Left kidney (tissue), 2 donors: ENCODE data around the gene KCNT1. TPM values are rescaled to one million over a fixed set of nuclear protein-coding genes. Genes with fewer than 3 reads are reported as not detected.

Experiments
- DNase-seq: peaks from one replicate; pipeline ENCODE4 v3.0.0-alpha.2; 2013
- polyA plus RNA-seq: library from polyadenylated mRNA; unstranded; fragments of 120-200 nt; gene quantifications from one replicate; pipeline ENCODE4 v1.2.1, GENCODE V29; 2013; ENCODE audit not compliant: insufficient read length

Gene KCNT1
- polyA plus RNA-seq, 1 donor: 0.08 TPM

DNA sequence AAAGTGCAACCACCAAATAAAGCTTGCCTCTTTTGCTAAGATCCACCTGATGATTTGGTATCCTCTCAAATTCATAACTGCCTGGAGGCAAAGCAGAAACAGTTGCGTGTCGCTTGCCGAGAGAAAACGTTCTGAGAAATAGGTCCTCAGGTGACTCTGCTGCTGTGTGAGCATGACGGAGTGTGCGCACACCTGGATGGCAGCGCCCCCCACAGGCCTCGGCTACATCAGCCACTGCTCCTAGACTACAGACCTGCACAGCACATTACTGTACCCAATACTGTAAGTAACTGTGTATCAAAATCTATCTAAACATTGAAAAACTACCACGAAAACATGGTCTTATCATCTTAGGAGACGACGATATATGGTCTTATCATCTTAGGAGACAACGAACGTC, 117.9 kb downstream of the KCNT1 start:
- no peak for DNase-seq

DNA sequence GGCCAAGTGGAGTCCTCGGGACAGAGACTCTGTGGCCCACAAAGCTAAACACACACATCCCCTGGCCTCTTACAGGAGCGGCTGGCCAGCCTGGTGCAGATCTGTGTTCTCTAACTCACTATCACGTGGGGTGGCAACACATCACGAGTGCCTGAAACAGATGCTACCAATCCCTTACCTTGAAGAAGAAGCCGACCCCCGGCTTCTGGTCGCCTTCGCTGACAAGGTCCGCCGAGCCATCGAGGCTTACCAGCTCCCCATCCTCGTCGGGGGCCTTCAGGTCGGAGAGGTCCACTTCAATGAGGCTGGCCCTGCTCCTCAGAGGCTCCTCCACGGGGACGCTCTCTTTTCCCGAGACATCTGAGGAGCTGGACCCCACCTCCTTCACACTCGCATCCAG, 118.7 kb downstream of the KCNT1 start:
- DNase-seq: no peak

- DNase-seq: no peak
Measured at GRCh38 chr9:135821116-135821515, 119.1 kb downstream of the KCNT1 start.

- no peak for DNase-seq
Measured at GRCh38 chr9:135821733-135822373, 119.9 kb downstream of the KCNT1 start.

GRCh38 chr9:135822374-135822755, 120.4 kb downstream of the KCNT1 start:
- no peak for DNase-seq

DNA sequence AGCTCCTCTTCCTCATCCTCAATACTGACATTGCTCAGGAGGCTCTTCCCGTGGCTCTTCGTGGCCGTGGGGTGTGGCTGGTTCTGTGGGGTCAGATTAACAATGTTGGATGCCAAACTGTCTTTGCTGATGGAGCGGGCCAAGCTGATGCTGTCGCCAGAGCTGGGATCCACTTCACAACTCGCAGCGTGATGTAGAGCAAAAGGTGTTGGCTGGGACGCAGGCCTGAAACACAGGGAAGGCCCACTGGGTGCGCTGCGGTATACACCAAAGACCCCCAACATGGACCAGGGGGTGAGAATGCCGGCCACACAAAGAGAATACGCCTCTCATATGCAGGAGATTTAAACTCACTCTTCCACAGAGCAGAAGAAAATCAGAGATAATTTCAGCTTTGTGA, 121.1 kb downstream of the KCNT1 start:
- no peak for DNase-seq

- DNase-seq: no peak
Measured at GRCh38 chr9:135825435-135826187, 123.6 kb downstream of the KCNT1 start.

DNA sequence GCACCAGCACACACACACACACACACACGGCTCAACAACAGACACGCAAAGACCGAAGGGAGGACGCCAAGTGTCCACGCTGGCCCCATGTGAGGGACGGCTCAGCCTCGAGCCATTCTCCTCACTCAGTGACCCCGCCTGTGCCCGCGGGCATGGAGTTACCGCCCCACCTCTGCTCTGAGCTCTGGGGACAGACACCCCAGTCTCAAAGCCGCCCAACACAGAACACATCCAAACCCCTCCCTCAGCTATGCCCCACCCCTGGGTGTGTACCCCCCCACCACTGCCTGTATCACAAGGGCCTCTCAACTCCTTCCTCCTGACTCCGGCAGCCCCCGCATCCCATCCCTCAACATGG, 124.2 kb downstream of the KCNT1 start:
- no peak for DNase-seq

GRCh38 chr9:135827301-135827700, 125.3 kb downstream of the KCNT1 start:
- no peak for DNase-seq

- no peak for DNase-seq
Measured at GRCh38 chr9:135827866-135828580, 126.0 kb downstream of the KCNT1 start.

- DNase-seq: no peak
Measured at GRCh38 chr9:135828656-135829055, 126.7 kb downstream of the KCNT1 start.

DNA sequence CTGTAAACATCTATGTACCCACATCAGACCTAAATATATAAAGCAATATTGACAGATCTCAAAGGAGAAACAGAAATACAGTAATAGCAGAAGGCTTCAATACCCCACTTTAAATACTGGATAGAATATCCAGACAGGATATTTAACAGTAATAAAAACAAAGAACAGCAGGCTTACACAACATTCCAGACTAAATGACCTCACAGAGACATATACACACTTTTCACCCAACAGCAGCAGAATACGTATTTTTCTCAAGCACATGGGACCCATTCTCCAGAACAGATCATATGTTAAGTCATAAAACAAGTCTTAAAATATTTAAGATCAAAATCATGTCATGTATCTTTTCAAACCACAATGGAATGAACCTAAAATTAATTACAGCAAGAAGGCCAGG, 128.5 kb downstream of the KCNT1 start:
- no peak for DNase-seq

GRCh38 chr9:135833864-135834263, 131.9 kb downstream of the KCNT1 start:
- DNase-seq: no peak

DNA sequence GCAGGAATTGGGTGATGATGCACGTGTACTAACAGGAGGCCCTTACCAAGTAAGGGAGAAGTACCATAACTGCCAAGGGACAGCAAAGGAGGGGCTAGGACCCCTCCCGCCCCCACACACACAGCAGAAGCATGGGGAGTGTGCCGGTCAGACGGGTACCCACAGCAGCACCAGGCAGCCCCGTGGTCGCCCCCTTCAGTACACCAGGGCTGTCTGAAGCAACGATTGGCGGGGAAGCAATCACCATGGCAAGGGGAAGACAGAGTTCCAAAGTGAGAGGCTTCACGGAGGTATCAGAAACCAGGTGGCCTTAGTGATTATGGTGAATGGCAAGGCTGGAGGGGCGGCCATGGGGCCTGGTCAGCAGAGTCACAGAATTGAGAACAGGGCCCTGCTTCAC, 133.1 kb downstream of the KCNT1 start:
- DNase-seq: no peak

DNA sequence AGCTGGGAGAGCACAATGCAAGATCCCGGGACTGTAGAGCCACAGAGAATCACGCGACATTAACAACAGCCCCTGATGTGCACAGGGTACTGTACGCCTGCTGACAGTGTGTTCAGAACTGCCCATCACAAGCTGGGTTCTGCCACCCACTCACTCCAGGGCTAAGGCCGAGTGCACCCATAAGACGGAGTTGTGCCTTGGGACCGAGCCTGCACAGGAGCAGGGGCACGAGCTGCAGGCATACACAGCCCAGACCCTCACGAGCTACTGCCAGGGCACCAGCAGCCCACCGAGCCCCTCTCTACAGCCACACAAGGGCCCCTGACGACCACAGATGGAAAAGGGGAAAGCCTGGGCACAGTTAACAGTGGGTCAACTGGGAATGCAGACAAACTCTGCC, 137.5 kb downstream of the KCNT1 start:
- DNase-seq: no peak

DNA sequence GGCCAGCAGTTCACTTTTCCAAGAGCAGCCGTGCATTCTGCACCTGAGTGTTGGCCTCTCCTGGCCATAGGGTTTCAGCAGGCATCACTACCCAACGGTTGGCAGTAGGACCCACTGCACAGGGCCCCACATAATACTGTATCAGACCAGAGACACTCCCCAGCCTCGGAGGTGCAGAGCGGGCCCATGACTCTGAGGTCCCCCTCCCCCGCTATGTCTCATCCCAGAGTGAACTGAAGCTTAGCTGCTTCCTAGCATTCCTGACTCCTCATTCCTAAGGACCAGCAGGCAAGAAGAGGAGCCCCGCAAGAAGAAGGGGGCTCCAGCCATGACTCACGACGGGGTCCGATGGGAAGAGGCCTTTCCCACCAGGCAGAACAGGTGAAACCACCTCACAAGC, 138.1 kb downstream of the KCNT1 start:
- no peak for DNase-seq

DNA sequence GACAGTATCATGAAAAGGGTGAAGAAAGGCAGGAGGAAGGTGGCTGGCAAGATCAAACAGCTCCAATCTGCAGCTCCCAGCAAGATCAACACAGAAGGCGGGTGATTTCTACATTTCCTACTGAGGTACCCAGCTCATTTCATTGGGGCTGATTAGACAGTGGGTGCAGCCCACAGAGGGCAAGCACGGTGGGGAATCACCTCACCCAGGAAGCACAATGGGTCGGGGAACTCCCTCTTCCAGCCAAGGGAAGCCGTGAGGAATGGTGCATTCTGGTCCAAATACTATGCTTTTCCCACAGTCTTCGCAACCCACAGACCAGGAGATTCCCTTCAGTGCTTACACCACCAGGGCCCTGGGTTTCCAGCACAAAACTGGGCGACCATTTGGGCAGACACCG, 138.6 kb downstream of the KCNT1 start:
- no peak for DNase-seq

Other genes starting within 250 kb of the KCNT1 start
- gene PPP1R26, start 222.4 kb upstream of the KCNT1 start, polyA plus RNA-seq: 31.2 TPM
- 44.4 TPM for gene MRPS2, start 201.5 kb upstream of the KCNT1 start, polyA plus RNA-seq
- not detected for gene LCN1, start 180.7 kb upstream of the KCNT1 start, polyA plus RNA-seq
- not detected for gene OBP2A, start 156.1 kb upstream of the KCNT1 start, polyA plus RNA-seq
- 0.42 TPM for gene PAEP, start 140.4 kb upstream of the KCNT1 start, polyA plus RNA-seq
- not detected for gene GLT6D1, start 62.6 kb upstream of the KCNT1 start, polyA plus RNA-seq
- not detected for gene LCN9, start 38.9 kb upstream of the KCNT1 start, polyA plus RNA-seq
- not detected for gene SOHLH1, start 2.7 kb upstream of the KCNT1 start, polyA plus RNA-seq
- gene CAMSAP1, start 205.4 kb downstream of the KCNT1 start, polyA plus RNA-seq: 27.5 TPM